Naive thymus-derived CD8-positive, alpha-beta T cell (primary cell): ENCODE results near the gene KIF22. TPM values are rescaled to one million over a fixed set of nuclear protein-coding genes. Genes with fewer than 3 reads are reported as not detected.
A peak's percentile ranks its signal among the peaks of the same experiment; 100 is the strongest.
"Not testable (repeated sequence)": the region's sequence is repeated elsewhere in the genome, so short reads cannot be mapped to it uniquely, and the experiment has no call there.

ENCODE experiments used
- ATAC-seq, 2 donors: fragments of 150-1000 bp; cut with Tn5 transposase in 1 of 2; sonication (Bioruptor Pico), chemical (Tn5 transposase) in 1 of 2; 1 replicate in 1 of 2; 2 replicates in 1 of 2; pipeline ENCODE4 v1.10.0; 2021; ENCODE audit warnings: mild to moderate bottlenecking in 2 of 2, moderate library complexity in 2 of 2
- POLR2A ChIA-PET: fragments of 350-600 bp; sonication (Branson Sonifier 250); formaldehyde crosslinking; loops from one replicate; lab custom pipeline; 2021; ENCODE audit warnings: antibody characterized with exemption; lab: Charles Lee
- DNase-seq, 10 donors: peaks; one replicate each; pipeline versions ENCODE4 v3.0.0 to v3.0.0-alpha.2; 2020 to 2022
- H3K27ac Mint-ChIP-seq, 10 donors: one replicate each; pipeline ENCODE4 v1.8.0; 2020 to 2022; ENCODE audit warnings: mild to moderate bottlenecking in 10 of 10, mixed read lengths in 10 of 10, moderate library complexity in 4 of 10, inconsistent platforms in 1 of 10
- H3K27me3 Mint-ChIP-seq, 5 donors: one replicate each; pipeline ENCODE4 v1.8.0; 2021 to 2022; ENCODE audit warnings: mixed read lengths in 5 of 5
- H3K36me3 Mint-ChIP-seq, 3 donors: one replicate each; pipeline ENCODE4 v1.8.0; 2020 to 2022; ENCODE audit warnings: mixed read lengths in 3 of 3, mild to moderate bottlenecking in 2 of 3, inconsistent platforms in 1 of 3
- H3K4me1 Mint-ChIP-seq, 4 donors: one replicate each; pipeline ENCODE4 v1.8.0; 2021 to 2022; ENCODE audit warnings: mixed read lengths in 4 of 4
- H3K4me3 Mint-ChIP-seq, 10 donors: one replicate each; pipeline ENCODE4 v1.8.0; 2020 to 2022; ENCODE audit warnings: mild to moderate bottlenecking in 10 of 10, mixed read lengths in 10 of 10, moderate library complexity in 6 of 10, inconsistent platforms in 1 of 10
- H3K9me3 Mint-ChIP-seq, 9 donors: one replicate each; pipeline ENCODE4 v1.8.0; 2020 to 2022; ENCODE audit warnings: mixed read lengths in 9 of 9, mild to moderate bottlenecking in 3 of 9, inconsistent platforms in 1 of 9, moderate library complexity in 1 of 9
- polyA plus RNA-seq, 3 donors: library from polyadenylated mRNA; unstranded; fragments of 300-500 nt; fragmentation: Illumina TruSeq; gene quantifications; one replicate each; pipeline ENCODE4 v1.2.3, GENCODE V29; 2021
- total RNA-seq, 8 experiments: library from RNA in 2 of 8; stranded (reverse) in 2 of 8; gene quantifications; one replicate each; pipeline ENCODE4 v1.2.3 and lab custom pipeline; 2021 to 2026

KIF22 gene
- total and polyA plus RNA-seq, 5 experiments from 2014 or later, result 36.9 to 84.6 (median 45.4) TPM

DNA sequence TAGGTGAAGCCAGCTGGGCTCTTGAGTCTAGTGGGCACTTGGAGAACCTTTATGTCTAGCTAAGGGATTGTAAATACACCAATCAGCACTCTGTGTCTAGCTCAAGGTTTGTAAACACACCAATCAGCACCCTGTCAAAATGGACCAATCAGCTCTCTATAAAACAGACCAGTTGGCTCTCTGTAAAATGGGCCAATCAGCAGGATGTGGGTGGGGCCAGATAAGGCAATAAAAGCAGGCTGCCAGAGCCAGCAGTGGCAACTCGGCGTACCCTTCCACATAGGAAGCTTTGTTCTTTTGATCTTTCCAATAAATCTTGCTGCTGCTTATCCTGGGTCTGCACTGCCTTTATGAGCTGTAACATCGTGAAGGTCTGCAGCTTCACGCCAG is 41.8 kb upstream of the KIF22 start:
- H3K4me3 Mint-ChIP-seq, result peak overlapping the region in 2 of 10 donors; percentile 26 to 51

DNA sequence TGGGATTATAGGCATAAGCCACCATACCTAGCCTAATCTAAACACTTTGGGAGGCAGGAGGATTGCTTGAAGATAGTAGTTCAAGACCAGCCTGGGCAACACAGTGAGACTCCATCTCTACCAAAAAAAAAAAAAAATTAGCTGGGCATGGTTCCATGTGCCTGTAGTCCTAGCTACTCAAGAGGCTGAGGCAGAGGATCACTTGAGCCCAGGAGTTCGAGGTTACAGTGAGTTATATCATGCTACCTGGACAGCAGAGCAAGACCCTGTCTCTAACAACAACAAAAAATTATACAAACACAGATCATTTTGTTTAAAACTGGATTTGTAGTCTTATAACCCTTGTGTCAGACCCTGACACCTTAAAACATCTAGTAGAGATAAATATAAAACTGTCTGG is 37.0 kb upstream of the KIF22 start:
- peak overlapping the region in 3 of 10 donors; percentile 27 to 59 (median 29) for H3K27ac Mint-ChIP-seq
- peaks cover 0 to 6% (median 0%) of the 10 kb centered on the region in 3 donors for H3K36me3 Mint-ChIP-seq
- H3K9me3 Mint-ChIP-seq, result no peaks in the 10 kb centered on the region
- H3K4me3 Mint-ChIP-seq, result peak overlapping the region in 4 of 10 donors; percentile 10 to 36 (median 19)
- H3K27me3 Mint-ChIP-seq, result no peaks in the 10 kb centered on the region
- ATAC-seq, result no peak
- POLR2A ChIA-PET, result interaction anchor here (1.6 to 2.0 kb wide), 8 partner anchors 8 to 63 kb away, joined by 4 to 15 read pairs (median 8); partner anchors contain the start of genes C16orf54, KIF22 and PAGR1
- DNase-seq, result no peak
- peaks cover 8 to 53% (median 40%) of the 10 kb centered on the region in 4 donors for H3K4me1 Mint-ChIP-seq

More for the DNA sequence above, 41.8 kb upstream of the KIF22 start:
- not testable (repeated sequence) for H3K9me3 Mint-ChIP-seq, ATAC-seq, DNase-seq, H3K27me3 Mint-ChIP-seq
- peaks cover 19 to 53% (median 44%) of the 10 kb centered on the region in 4 donors for H3K4me1 Mint-ChIP-seq
- peaks cover 0 to 22% (median 6%) of the 10 kb centered on the region in 3 donors for H3K36me3 Mint-ChIP-seq
- POLR2A ChIA-PET, result interaction anchor here (0.6 to 10.1 kb wide), 6 partner anchors 9 to 59 kb away, joined by 3 to 223 read pairs (median 4); partner anchors contain the start of gene KIF22
- peak overlapping the region in 9 of 10 donors; percentile 48 to 85 (median 74) for H3K27ac Mint-ChIP-seq

GRCh38 chr16:29756654-29757053 is 33.9 kb upstream of the KIF22 start:
- Mint-ChIP-seq H3K4me3 (peak overlapping the region in 8 of 10 donors; percentile 36 to 74 (median 50)), H3K9me3 (no peaks in the 10 kb centered on the region), H3K36me3 (no peaks in the 10 kb centered on the region), H3K4me1 (peaks cover 15 to 48% (median 41%) of the 10 kb centered on the region in 4 donors), H3K27me3 (no peaks in the 10 kb centered on the region), H3K27ac (peak overlapping the region; percentile 64 to 95 (median 87))
- ATAC-seq (peak; percentile 89 to 92), DNase-seq (peak in 6 of 10 donors; percentile 28 to 71 (median 41))
- POLR2A ChIA-PET, result interaction anchor here (0.6 to 2.0 kb wide), 12 partner anchors 9 to 1546 kb away, joined by 3 to 13 read pairs (median 5); partner anchors contain the start of genes C16orf54 and KIF22

- not testable (repeated sequence) for H3K36me3 Mint-ChIP-seq, H3K27me3 Mint-ChIP-seq, H3K9me3 Mint-ChIP-seq, ATAC-seq, DNase-seq
- peak overlapping the region in 5 of 10 donors; percentile 44 to 72 (median 54) for H3K4me3 Mint-ChIP-seq
- POLR2A ChIA-PET, result interaction anchor here (0.6 to 2.0 kb wide), 13 partner anchors 8 to 1546 kb away, joined by 3 to 13 read pairs (median 4); partner anchors contain the start of genes C16orf54 and KIF22
- peaks cover 15 to 48% (median 41%) of the 10 kb centered on the region in 4 donors for H3K4me1 Mint-ChIP-seq
- peak overlapping the region; percentile 64 to 95 (median 87) for H3K27ac Mint-ChIP-seq
Observed at GRCh38 chr16:29757086-29757485, 33.5 kb upstream of the KIF22 start.

DNA sequence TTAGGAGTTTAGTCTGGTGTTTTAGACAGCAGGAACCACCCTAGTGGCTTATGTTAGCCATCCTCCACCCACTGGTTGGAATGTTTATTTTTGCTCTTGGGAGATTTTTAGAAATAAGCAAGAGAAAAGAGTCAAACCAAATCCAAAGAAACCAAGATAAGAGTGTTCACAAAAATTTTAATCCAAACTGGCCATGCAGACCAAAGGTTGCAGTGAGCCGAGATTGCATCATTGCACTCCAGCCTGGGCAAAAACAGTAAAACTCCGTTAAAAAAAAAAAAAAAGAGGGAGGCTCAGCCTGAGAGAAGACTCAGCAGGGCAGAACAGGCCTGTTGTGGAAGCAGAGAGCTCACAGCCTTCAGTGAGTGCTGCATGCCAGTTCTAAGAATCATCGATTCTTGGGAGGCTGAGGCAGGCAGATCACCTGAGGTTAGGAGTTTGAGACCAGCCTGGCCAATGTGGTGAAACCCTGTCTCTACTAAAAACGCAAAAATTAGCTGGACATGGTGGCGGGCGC is 32.5 kb upstream of the KIF22 start:
- POLR2A ChIA-PET, result interaction anchor here (0.6 to 1.4 kb wide), 3 partner anchors 9 to 331 kb away, joined by 3 to 4 read pairs (median 3); no protein-coding TSS in a partner anchor
- Mint-ChIP-seq H3K4me1 (peaks cover 17 to 49% (median 42%) of the 10 kb centered on the region in 4 donors), H3K27ac (peak overlapping the region in 9 of 10 donors; percentile 4 to 95 (median 56)), H3K4me3 (no peak overlapping the region), H3K9me3 (no peaks in the 10 kb centered on the region), H3K27me3 (no peaks in the 10 kb centered on the region), H3K36me3 (no peaks in the 10 kb centered on the region)
- DNase-seq (no peak), ATAC-seq (no peak)

GRCh38 chr16:29760567-29761279 is 29.8 kb upstream of the KIF22 start:
- ATAC-seq (no peak), DNase-seq (no peak)
- Mint-ChIP-seq H3K4me3 (no peak overlapping the region), H3K27ac (peak overlapping the region in 4 of 10 donors; percentile 41 to 78 (median 65)), H3K4me1 (peaks cover 20 to 43% (median 38%) of the 10 kb centered on the region in 4 donors), H3K27me3 (no peaks in the 10 kb centered on the region), H3K9me3 (no peaks in the 10 kb centered on the region), H3K36me3 (no peaks in the 10 kb centered on the region)
- POLR2A ChIA-PET, result interaction anchor here (0.6 to 1.1 kb wide), 2 partner anchors 13 to 36 kb away, joined by 3 to 4 read pairs; no protein-coding TSS in a partner anchor

DNA sequence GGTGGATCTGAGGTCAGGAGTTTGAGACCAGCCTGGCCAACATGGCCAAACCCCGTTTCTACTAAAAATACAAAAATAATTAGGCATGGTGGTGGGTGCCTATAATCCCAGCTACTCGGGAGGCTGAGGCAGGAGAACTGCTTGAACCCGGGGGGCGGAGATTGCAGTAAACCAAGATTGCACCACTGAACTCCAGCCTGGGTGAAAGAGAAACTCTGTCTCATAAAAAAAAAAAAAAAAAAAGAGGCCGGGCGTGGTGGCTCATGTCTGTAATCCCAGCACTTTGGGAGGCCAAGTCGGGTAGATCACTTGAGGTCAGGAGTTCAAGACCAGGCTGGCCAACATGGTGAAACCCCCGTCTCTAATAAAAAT is 29.3 kb upstream of the KIF22 start:
- H3K27ac Mint-ChIP-seq, result peak overlapping the region in 1 of 10 donors; percentile 48
- not testable (repeated sequence) for H3K4me3 Mint-ChIP-seq, DNase-seq, H3K36me3 Mint-ChIP-seq, H3K27me3 Mint-ChIP-seq, H3K9me3 Mint-ChIP-seq, ATAC-seq
- H3K4me1 Mint-ChIP-seq, result peaks cover 20 to 39% (median 34%) of the 10 kb centered on the region in 4 donors
- POLR2A ChIA-PET, result interaction anchor here (1.1 kb wide), 1 partner anchor 12 kb away, joined by 3 read pairs; no protein-coding TSS in a partner anchor

DNA sequence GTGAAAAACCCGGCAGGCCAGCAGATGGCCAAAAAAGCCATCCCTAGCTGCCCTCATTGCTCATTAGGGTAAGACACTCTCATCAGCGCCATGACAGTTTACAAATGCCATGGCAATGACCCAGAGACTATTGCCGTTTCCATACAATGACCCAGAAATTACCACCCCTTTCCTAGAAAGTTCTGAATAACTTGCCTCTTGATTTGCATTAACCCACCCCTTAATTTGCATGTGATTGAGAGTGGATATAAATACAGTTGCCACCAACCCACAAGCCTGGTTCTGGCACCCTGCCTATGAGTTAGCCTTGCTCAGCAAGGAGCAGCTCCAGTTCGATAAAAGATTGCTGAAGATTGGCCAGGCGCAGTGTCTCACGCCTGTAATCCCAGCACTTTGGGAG is 28.7 kb upstream of the KIF22 start:
- Mint-ChIP-seq H3K9me3 (no peaks in the 10 kb centered on the region), H3K27ac (peak overlapping the region in 1 of 10 donors; percentile 63), H3K36me3 (no peaks in the 10 kb centered on the region), H3K4me1 (peaks cover 18 to 33% (median 27%) of the 10 kb centered on the region in 4 donors), H3K27me3 (no peaks in the 10 kb centered on the region), H3K4me3 (no peak overlapping the region)
- ATAC-seq (no peak), DNase-seq (no peak)
- POLR2A ChIA-PET, result interaction anchor here (0.6 to 1.0 kb wide), 2 partner anchors 23 to 100 kb away, joined by 3 read pairs; no protein-coding TSS in a partner anchor

DNA sequence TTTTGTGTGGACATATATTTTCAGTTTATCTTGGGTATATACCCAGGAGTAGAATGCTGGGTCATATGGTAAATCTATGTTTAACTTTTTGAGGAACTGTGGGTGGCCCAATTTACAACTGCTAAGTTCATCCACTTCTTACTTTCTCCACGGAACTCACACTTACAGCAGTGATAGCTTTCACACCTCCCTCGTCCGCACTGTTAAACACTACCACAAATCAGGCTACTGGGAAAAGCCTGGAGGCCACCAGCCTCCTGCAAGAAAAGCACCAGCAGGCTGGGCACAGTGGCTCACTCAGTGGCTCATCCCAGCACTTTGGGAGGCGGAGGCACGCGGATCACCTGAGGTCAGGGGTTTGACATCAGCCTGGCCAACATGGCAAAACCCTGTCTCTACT is 27.2 kb upstream of the KIF22 start:
- no peak for DNase-seq
- POLR2A ChIA-PET, result interaction anchor here (0.5 to 0.6 kb wide), 2 partner anchors 9 to 38 kb away, joined by 3 to 6 read pairs; no protein-coding TSS in a partner anchor

GRCh38 chr16:29765167-29766032 is 25.2 kb upstream of the KIF22 start:
- Mint-ChIP-seq H3K27me3 (no peaks in the 10 kb centered on the region), H3K4me3 (no peak overlapping the region), H3K4me1 (peaks cover 10 to 21% (median 18%) of the 10 kb centered on the region in 4 donors), H3K9me3 (no peaks in the 10 kb centered on the region), H3K36me3 (no peaks in the 10 kb centered on the region), H3K27ac (peak overlapping the region in 1 of 10 donors; percentile 88)
- no peak for DNase-seq
- POLR2A ChIA-PET, result interaction anchor here (0.6 kb wide), 2 partner anchors 28 to 50 kb away, joined by 3 read pairs; no protein-coding TSS in a partner anchor
- ATAC-seq, result no peak

More for the DNA sequence above, 27.2 kb upstream of the KIF22 start:
- no peaks in the 10 kb centered on the region for H3K27me3 Mint-ChIP-seq
- peak overlapping the region in 2 of 10 donors; percentile 41 to 43 for H3K27ac Mint-ChIP-seq
- H3K4me1 Mint-ChIP-seq, result peaks cover 15 to 22% (median 17%) of the 10 kb centered on the region in 4 donors
- H3K4me3 Mint-ChIP-seq, result no peak overlapping the region
- no peaks in the 10 kb centered on the region for H3K36me3 Mint-ChIP-seq
- H3K9me3 Mint-ChIP-seq, result no peaks in the 10 kb centered on the region
- ATAC-seq, result no peak

- no peak overlapping the region for H3K4me3 Mint-ChIP-seq
- no peak for ATAC-seq
- no peaks in the 10 kb centered on the region for H3K36me3 Mint-ChIP-seq
- H3K9me3 Mint-ChIP-seq, result no peaks in the 10 kb centered on the region
- H3K27ac Mint-ChIP-seq, result peak overlapping the region in 1 of 10 donors; percentile 60
- H3K27me3 Mint-ChIP-seq, result no peaks in the 10 kb centered on the region
- POLR2A ChIA-PET, result interaction anchor here (0.7 kb wide), 1 partner anchor 9 kb away, joined by 4 read pairs; no protein-coding TSS in a partner anchor
- DNase-seq, result no peak
- peaks cover 10 to 18% (median 16%) of the 10 kb centered on the region in 4 donors for H3K4me1 Mint-ChIP-seq
Observed at GRCh38 chr16:29766571-29766970, 24.0 kb upstream of the KIF22 start.
